ENCODE measurements around the gene ANKRD30B.
"Not testable (repeated sequence)": the region's sequence is repeated elsewhere in the genome, so short reads cannot be mapped to it uniquely, and the experiment has no call there.

The ANKRD30B gene

GRCh38 chr18:14841607-14842006 is 93.6 kb downstream of the ANKRD30B start:
- in situ Hi-C loops (cut with HindIII; ENCODE audit: low sequenced_read_pairs): not testable (repeated sequence)

- in situ Hi-C loops (cut with HindIII; ENCODE audit: low sequenced_read_pairs): not testable (repeated sequence)
Measured at GRCh38 chr18:14851533-14851932, 103.6 kb downstream of the ANKRD30B start.

- in situ Hi-C loops (cut with HindIII; ENCODE audit: low sequenced_read_pairs): not testable (repeated sequence)
Measured at GRCh38 chr18:14855634-14856033, 107.7 kb downstream of the ANKRD30B start.

GRCh38 chr18:14856256-14856655 is 108.3 kb downstream of the ANKRD30B start:
- in situ Hi-C loops (cut with HindIII; ENCODE audit: low sequenced_read_pairs): not testable (repeated sequence)

GRCh38 chr18:14858514-14858913 is 110.5 kb downstream of the ANKRD30B start:
- in situ Hi-C loops (cut with HindIII; ENCODE audit: low sequenced_read_pairs): not testable (repeated sequence)

- in situ Hi-C loops (cut with HindIII; ENCODE audit: low sequenced_read_pairs): not testable (repeated sequence)
Measured at GRCh38 chr18:14859995-14860394, 112.0 kb downstream of the ANKRD30B start.

- in situ Hi-C loops (cut with HindIII; ENCODE audit: low sequenced_read_pairs): not testable (repeated sequence)
Measured at GRCh38 chr18:14866426-14866825, 118.5 kb downstream of the ANKRD30B start.

GRCh38 chr18:14867988-14868387 is 120.0 kb downstream of the ANKRD30B start:
- in situ Hi-C loops (cut with HindIII; ENCODE audit: low sequenced_read_pairs): not testable (repeated sequence)

- in situ Hi-C loops (cut with HindIII; ENCODE audit: low sequenced_read_pairs): not testable (repeated sequence)
Measured at GRCh38 chr18:14868825-14869224, 120.9 kb downstream of the ANKRD30B start.

- in situ Hi-C loops (cut with HindIII; ENCODE audit: low sequenced_read_pairs): not testable (repeated sequence)
Measured at GRCh38 chr18:14878826-14879225, 130.9 kb downstream of the ANKRD30B start.

GRCh38 chr18:14900435-14900834 is 152.5 kb downstream of the ANKRD30B start:
- in situ Hi-C loops (cut with HindIII; ENCODE audit: low sequenced_read_pairs): no loop called here

Measured in DLD1 (cell line).